ENCODE results near the gene CCDC17. TPM values are rescaled to one million over a fixed set of nuclear protein-coding genes. Genes with fewer than 3 reads are reported as not detected.

Gene CCDC17
- total and polyA plus RNA-seq, 2 of the 8 experiments (the other 6 are each of a cell fraction or from before 2014, with no cell fraction given): 0.95 to 2.0 TPM

GRCh38 chr1:45621895-45622523, 1.8 kb downstream of the CCDC17 start:
- no peaks in the 10 kb centered on the region for H3K9me3 ChIP-seq (ENCODE audit: insufficient read depth in 2 of 2, low read depth in 1 of 2, low read length in 1 of 2)
- no peak overlapping the region for H2AK5ac ChIP-seq (ENCODE audit: low read depth, low read length)
- TF ChIP-seq POLR2AphosphoS5 (IDR thresholded peaks at IDR 0.05; ENCODE audit: low read depth, low read length) (0 out of 2 replicates have a peak, but pooled peaks have one; percentile 42), POLR2A (IDR thresholded peaks at IDR 0.05; ENCODE audit: control extremely low read depth in 1 of 2, low read depth in 2 of 2, low read length in 2 of 2) (peak in 1 of 2 experiments; percentile 37; a peak in 1 of 3 replicates), EGR1 (IDR thresholded peaks at IDR 0.05; ENCODE audit: borderline replicate concordance, low read depth, low read length) (no peak), KDM4A (IDR thresholded peaks at IDR 0.05; ENCODE audit: low read depth, low read length, severe bottlenecking) (no peak), EZH2 (IDR thresholded peaks at IDR 0.05; ENCODE audit: low read depth, low read length, severe bottlenecking) (no peak), RAD21 (IDR thresholded peaks at IDR 0.05 in 1 of 2, conservative IDR thresholded peaks at IDR 0.05 in 1 of 2; ENCODE audit: low read depth in 2 of 2, low read length in 2 of 2) (no peak)
- no peak overlapping the region for H2BK15ac ChIP-seq (ENCODE audit: low read length)
- no peaks in the 10 kb centered on the region for H3K23me2 ChIP-seq (ENCODE audit: low read depth, low read length)
- no peaks in the 10 kb centered on the region for H3K27me3 ChIP-seq (replicated peaks in 1 of 4; ENCODE audit: control insufficient read depth in 3 of 4, extremely low read depth in 1 of 4, insufficient read depth in 3 of 4, low read length in 3 of 4)
- no peak overlapping the region for H2BK120ac ChIP-seq (replicated peaks; ENCODE audit: low read depth, low read length)
- H2BK12ac ChIP-seq (ENCODE audit: low read depth, low read length): no peak overlapping the region
- CTCF ChIA-PET (ENCODE audit: partially characterized antibody): interaction anchor here (0.7 to 1.3 kb wide), 3 partner anchors 13 to 260 kb away, joined by 3 to 4 read pairs (median 4); no protein-coding TSS in a partner anchor
- no peak overlapping the region for H4K91ac ChIP-seq (replicated peaks; ENCODE audit: insufficient read length, low read length)
- H3K9ac ChIP-seq (replicated peaks in 1 of 4; ENCODE audit: extremely low read depth in 1 of 4, low read depth in 3 of 4, low read length in 3 of 4): no peak overlapping the region
- H3K79me2 ChIP-seq (ENCODE audit: control insufficient read depth in 1 of 2, insufficient read depth in 2 of 2, low read length in 2 of 2): no peaks in the 10 kb centered on the region
- no peak overlapping the region for H2AFZ ChIP-seq (ENCODE audit: low read length)
- H3K4me3 ChIP-seq (ENCODE audit: extremely low read depth in 1 of 4, insufficient read depth in 2 of 4, low read depth in 3 of 4, low read length in 4 of 4): no peak overlapping the region
- peak overlapping the region; percentile 44; the same call in 1 of the 2 replicates for H2BK5ac ChIP-seq (ENCODE audit: low read depth, low read length)
- DNase-seq (ENCODE audit: low read depth in 1 of 2, low spot score in 2 of 2) (no peak), FAIRE-seq (no peak)
- H3K79me1 ChIP-seq (ENCODE audit: low read depth, low read length): no peaks in the 10 kb centered on the region
- H3K4me2 ChIP-seq (ENCODE audit: insufficient read depth in 1 of 2, low read depth in 2 of 2, low read length in 2 of 2): no peak overlapping the region
- 90% methylated on average over 18 of the region's 18 CpGs; no CpG with 5 or more reads in 1 of the 2 experiments for WGBS, 2 experiments (ENCODE audit: extremely low coverage in 1 of 2, insufficient coverage in 1 of 2, insufficient read length in 1 of 2, insufficient replicate concordance in 2 of 2, low coverage in 1 of 2, low lambda C conversion rate in 2 of 2, missing lambda C conversion rate in 1 of 2)
- no peaks in the 10 kb centered on the region; a peak in 1 of 7 replicates for H3K4me1 ChIP-seq (replicated peaks in 1 of 4; ENCODE audit: control insufficient read depth in 3 of 4, insufficient read depth in 4 of 4, low read length in 3 of 4)
- H3K18ac ChIP-seq (ENCODE audit: extremely low read depth, low read length): no peak overlapping the region
- H3K36me3 ChIP-seq (ENCODE audit: control insufficient read depth in 2 of 4, insufficient read depth in 4 of 4, low read length in 3 of 4): peaks cover 11 to 31% (median 14%) of the 10 kb centered on the region in 4 experiments; a peak in 7 of 8 replicates
- H3K14ac ChIP-seq (ENCODE audit: insufficient read length): no peak overlapping the region
- POLR2A ChIA-PET (ENCODE audit: partially characterized antibody): interaction anchor here (0.6 to 6.0 kb wide), 13 partner anchors 10 to 121 kb away, joined by 3 to 47 read pairs (median 4); partner anchors contain the start of genes GPBP1L1, NASP and PRDX1
- no peak overlapping the region for H4K5ac ChIP-seq (ENCODE audit: insufficient read length, low read depth, low read length)
- no peak overlapping the region for H3K56ac ChIP-seq (replicated peaks; ENCODE audit: insufficient read length, low read depth, low read length)
- no peak overlapping the region for H3K23ac ChIP-seq (ENCODE audit: insufficient read length)
- H4K8ac ChIP-seq (ENCODE audit: extremely low read depth, insufficient read depth, low read length): no peak overlapping the region
- no peak overlapping the region for H2BK20ac ChIP-seq (ENCODE audit: low read length)
- peaks cover 6 to 12% of the 10 kb centered on the region in 2 experiments for H4K20me1 ChIP-seq (replicated peaks in 1 of 2; ENCODE audit: control insufficient read depth in 1 of 2, insufficient read depth in 2 of 2, low read length in 2 of 2)
- no peak overlapping the region for H3K4ac ChIP-seq (replicated peaks; ENCODE audit: insufficient read length, low read depth, low read length)
- 0 out of 2 replicates have a peak overlapping the region, but pooled peaks have one; percentile 35 for H3K27ac ChIP-seq (ENCODE audit: low read depth, low read length)
